ENCODE results near the gene REV1.
A peak's percentile ranks its signal among the peaks of the same experiment; 100 is the strongest.
"Not testable (repeated sequence)": the region's sequence is repeated elsewhere in the genome, so short reads cannot be mapped to it uniquely, and the experiment has no call there.

The REV1 gene

DNA sequence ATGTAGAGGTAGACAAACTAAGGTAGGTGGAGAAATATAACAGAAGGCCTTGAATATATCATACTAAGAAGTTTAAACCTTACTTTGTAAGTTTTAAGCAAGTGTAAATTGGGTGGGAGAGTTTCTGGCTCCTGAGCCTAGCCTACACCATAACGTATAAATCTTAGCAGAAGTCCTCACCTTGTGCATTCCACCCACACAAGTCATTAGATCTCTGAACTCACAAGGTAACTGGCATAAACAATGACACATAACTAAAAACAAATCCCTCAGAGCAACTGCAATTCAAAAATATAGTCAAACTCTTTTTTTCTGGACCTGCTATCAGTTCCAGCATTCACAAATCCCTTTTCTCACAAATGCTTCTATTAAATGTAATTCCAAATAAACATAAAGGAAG lies 9.4 kb downstream of the REV1 start:
- no peaks in the 10 kb centered on the region for H4K20me1 ChIP-seq (ENCODE audit: insufficient read depth, low read length)
- H3F3A ChIP-seq (ENCODE audit: insufficient read depth, low read length): no peaks in the 10 kb centered on the region
- H3K9me3 ChIP-seq (ENCODE audit: low read length): no peaks in the 10 kb centered on the region
- no peaks in the 10 kb centered on the region for H3K27me3 ChIP-seq (ENCODE audit: insufficient read depth, low read length)
- H3K4me1 ChIP-seq (ENCODE audit: insufficient read depth, low read length, severe bottlenecking): peaks cover 49% of the 10 kb centered on the region
- H3K4me3 ChIP-seq (ENCODE audit: low read depth, low read length, poor library complexity, severe bottlenecking): no peak overlapping the region
- no peak overlapping the region for H3K27ac ChIP-seq (ENCODE audit: low read depth, low read length, poor library complexity, severe bottlenecking)
- TF ChIP-seq EZH2 (IDR thresholded peaks at IDR 0.05; ENCODE audit: borderline replicate concordance, low read length): no peak
- no peak overlapping the region for H3K9ac ChIP-seq (ENCODE audit: low read length)
- H3K79me2 ChIP-seq (ENCODE audit: insufficient read depth, low read length): peaks cover 100% of the 10 kb centered on the region
- H3K4me2 ChIP-seq (ENCODE audit: low read length): peak overlapping the region; percentile 16; the same call in 1 of the 2 replicates
- no peak overlapping the region for H2AFZ ChIP-seq (ENCODE audit: low read length)
- no peaks in the 10 kb centered on the region for H3K9me2 ChIP-seq (ENCODE audit: low read depth, low read length)
- peaks cover 6% of the 10 kb centered on the region; the same call in 1 of the 2 replicates for H3K36me3 ChIP-seq (ENCODE audit: insufficient read depth, low read length)

DNA sequence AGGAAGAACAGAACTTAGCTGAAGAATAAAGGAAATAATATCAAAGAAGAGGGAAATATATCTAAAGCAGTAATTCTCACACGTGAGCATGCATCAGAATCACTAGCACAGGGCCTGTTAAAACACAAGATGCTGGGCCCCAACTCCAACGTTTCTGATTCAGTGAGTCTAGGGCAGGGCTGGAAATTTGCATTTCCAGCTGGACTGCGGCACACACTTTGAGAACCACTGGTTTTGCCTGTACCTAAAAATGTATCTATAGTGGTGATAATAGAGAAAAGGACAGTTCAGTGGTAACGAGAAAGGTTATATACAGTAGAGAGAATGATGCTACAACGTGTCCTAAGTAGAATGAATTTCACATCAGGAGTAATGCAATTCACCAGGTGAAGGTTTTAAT lies 11.2 kb downstream of the REV1 start:
- Histone ChIP-seq H4K20me1 (ENCODE audit: insufficient read depth, low read length) (no peaks in the 10 kb centered on the region), H3K9me3 (ENCODE audit: low read length) (no peaks in the 10 kb centered on the region), H3K9ac (ENCODE audit: low read length) (no peak overlapping the region), H3K9me2 (ENCODE audit: low read depth, low read length) (no peaks in the 10 kb centered on the region), H3K4me2 (ENCODE audit: low read length) (peak overlapping the region; percentile 12; the same call in 1 of the 2 replicates), H3K36me3 (ENCODE audit: insufficient read depth, low read length) (peaks cover 6% of the 10 kb centered on the region; the same call in 1 of the 2 replicates), H3K27ac (ENCODE audit: low read depth, low read length, poor library complexity, severe bottlenecking) (peak overlapping the region; percentile 29), H3K27me3 (ENCODE audit: insufficient read depth, low read length) (no peaks in the 10 kb centered on the region), H2AFZ (ENCODE audit: low read length) (no peak overlapping the region), H3K4me1 (ENCODE audit: insufficient read depth, low read length, severe bottlenecking) (peaks cover 32% of the 10 kb centered on the region), H3K4me3 (ENCODE audit: low read depth, low read length, poor library complexity, severe bottlenecking) (no peak overlapping the region), H3K79me2 (ENCODE audit: insufficient read depth, low read length) (peaks cover 99% of the 10 kb centered on the region), H3F3A (ENCODE audit: insufficient read depth, low read length) (no peaks in the 10 kb centered on the region)
- TF ChIP-seq, protein P1, sequence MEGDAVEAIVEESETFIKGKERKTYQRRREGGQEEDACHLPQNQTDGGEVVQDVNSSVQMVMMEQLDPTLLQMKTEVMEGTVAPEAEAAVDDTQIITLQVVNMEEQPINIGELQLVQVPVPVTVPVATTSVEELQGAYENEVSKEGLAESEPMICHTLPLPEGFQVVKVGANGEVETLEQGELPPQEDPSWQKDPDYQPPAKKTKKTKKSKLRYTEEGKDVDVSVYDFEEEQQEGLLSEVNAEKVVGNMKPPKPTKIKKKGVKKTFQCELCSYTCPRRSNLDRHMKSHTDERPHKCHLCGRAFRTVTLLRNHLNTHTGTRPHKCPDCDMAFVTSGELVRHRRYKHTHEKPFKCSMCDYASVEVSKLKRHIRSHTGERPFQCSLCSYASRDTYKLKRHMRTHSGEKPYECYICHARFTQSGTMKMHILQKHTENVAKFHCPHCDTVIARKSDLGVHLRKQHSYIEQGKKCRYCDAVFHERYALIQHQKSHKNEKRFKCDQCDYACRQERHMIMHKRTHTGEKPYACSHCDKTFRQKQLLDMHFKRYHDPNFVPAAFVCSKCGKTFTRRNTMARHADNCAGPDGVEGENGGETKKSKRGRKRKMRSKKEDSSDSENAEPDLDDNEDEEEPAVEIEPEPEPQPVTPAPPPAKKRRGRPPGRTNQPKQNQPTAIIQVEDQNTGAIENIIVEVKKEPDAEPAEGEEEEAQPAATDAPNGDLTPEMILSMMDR (IDR thresholded peaks at IDR 0.05; ENCODE audit: low read length): no peak
- TF ChIP-seq EZH2 (IDR thresholded peaks at IDR 0.05; ENCODE audit: borderline replicate concordance, low read length): no peak

DNA sequence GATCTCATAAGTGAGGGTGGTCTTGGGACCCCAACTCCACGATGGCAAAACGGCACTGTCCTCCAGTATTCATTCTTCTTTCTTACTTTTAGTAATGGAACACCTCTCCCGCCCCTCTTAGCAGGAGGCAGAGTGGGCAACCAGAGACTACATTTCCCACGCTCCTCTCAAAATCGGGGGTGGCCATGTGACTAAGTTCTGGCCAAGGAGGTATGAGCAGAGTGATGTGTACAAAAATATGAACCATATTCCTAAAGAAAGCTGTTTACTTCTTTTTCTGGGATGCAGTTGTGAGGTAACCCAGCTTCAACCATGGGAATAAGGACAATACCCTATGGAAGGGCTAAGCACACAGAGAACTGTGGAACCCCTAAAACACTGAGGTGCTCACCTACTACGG lies 12.8 kb downstream of the REV1 start:
- Histone ChIP-seq H3K79me2 (ENCODE audit: insufficient read depth, low read length) (peaks cover 99% of the 10 kb centered on the region), H3K9me3 (ENCODE audit: low read length) (no peaks in the 10 kb centered on the region), H3K36me3 (ENCODE audit: insufficient read depth, low read length) (peaks cover 3% of the 10 kb centered on the region; the same call in 1 of the 2 replicates), H4K20me1 (ENCODE audit: insufficient read depth, low read length) (no peaks in the 10 kb centered on the region), H3K9ac (ENCODE audit: low read length) (no peak overlapping the region), H3K4me3 (ENCODE audit: low read depth, low read length, poor library complexity, severe bottlenecking) (no peak overlapping the region), H3F3A (ENCODE audit: insufficient read depth, low read length) (no peaks in the 10 kb centered on the region), H3K27me3 (ENCODE audit: insufficient read depth, low read length) (no peaks in the 10 kb centered on the region), H3K27ac (ENCODE audit: low read depth, low read length, poor library complexity, severe bottlenecking) (no peak overlapping the region), H3K4me1 (ENCODE audit: insufficient read depth, low read length, severe bottlenecking) (peaks cover 29% of the 10 kb centered on the region), H2AFZ (ENCODE audit: low read length) (no peak overlapping the region), H3K9me2 (ENCODE audit: low read depth, low read length) (no peaks in the 10 kb centered on the region), H3K4me2 (ENCODE audit: low read length) (no peak overlapping the region)
- TF ChIP-seq, protein P1 (IDR thresholded peaks at IDR 0.05; ENCODE audit: low read length): no peak
- no peak for TF ChIP-seq EZH2 (IDR thresholded peaks at IDR 0.05; ENCODE audit: borderline replicate concordance, low read length)

DNA sequence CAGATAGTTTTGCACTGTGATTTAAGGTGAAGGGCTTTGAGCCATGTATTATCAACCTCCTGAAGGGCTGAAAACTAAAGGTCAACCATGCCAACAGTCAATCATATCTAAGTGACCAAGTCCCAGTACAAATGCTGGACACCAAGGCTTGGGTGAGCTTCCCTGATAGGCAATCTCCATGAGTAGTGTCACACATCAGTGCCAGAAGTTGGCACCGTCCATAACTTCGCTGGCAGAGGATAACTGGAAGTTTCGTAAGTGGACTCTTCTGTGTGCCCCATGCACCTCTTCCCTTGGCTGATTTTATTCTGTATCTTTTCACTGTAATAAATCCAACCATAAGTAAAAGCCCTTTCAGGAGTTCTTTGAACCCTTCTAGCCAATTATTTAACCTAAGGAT lies 13.2 kb downstream of the REV1 start:
- no peak overlapping the region for H3K27ac ChIP-seq (ENCODE audit: low read depth, low read length, poor library complexity, severe bottlenecking)
- no peaks in the 10 kb centered on the region for H4K20me1 ChIP-seq (ENCODE audit: insufficient read depth, low read length)

DNA sequence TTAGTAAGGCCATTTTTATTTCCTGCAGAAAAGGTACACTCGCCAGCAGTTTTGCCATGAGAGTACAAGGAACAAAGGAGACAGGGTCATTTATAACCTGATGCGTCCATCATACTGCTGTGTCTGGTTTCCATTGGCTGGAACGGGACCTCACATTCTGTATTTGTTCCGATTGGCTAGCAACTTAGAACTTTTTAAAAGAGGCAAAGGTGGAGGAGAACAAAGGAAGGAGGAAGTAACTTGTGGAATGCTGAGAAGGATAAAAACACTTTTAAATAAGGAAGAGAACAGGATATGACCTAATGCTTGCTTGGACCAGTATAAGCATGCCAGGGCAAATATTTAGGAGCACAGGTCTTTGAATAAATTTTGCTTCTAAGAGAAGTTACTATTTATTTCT lies 14.7 kb downstream of the REV1 start:
- not testable (repeated sequence) for H3K9me3 ChIP-seq (ENCODE audit: low read length); H3F3A ChIP-seq (ENCODE audit: insufficient read depth, low read length); H4K20me1 ChIP-seq (ENCODE audit: insufficient read depth, low read length); H3K9ac ChIP-seq (ENCODE audit: low read length); H3K4me3 ChIP-seq (ENCODE audit: low read depth, low read length, poor library complexity, severe bottlenecking); H3K27ac ChIP-seq (ENCODE audit: low read depth, low read length, poor library complexity, severe bottlenecking); H2AFZ ChIP-seq (ENCODE audit: low read length); H3K4me2 ChIP-seq (ENCODE audit: low read length); H3K9me2 ChIP-seq (ENCODE audit: low read depth, low read length); H3K27me3 ChIP-seq (ENCODE audit: insufficient read depth, low read length)
- peaks cover 15% of the 10 kb centered on the region for H3K36me3 ChIP-seq (ENCODE audit: insufficient read depth, low read length)
- peaks cover 19% of the 10 kb centered on the region for H3K4me1 ChIP-seq (ENCODE audit: insufficient read depth, low read length, severe bottlenecking)
- H3K79me2 ChIP-seq (ENCODE audit: insufficient read depth, low read length): peaks cover 99% of the 10 kb centered on the region

More for the DNA sequence above, 13.2 kb downstream of the REV1 start:
- H3K9ac ChIP-seq (ENCODE audit: low read length): no peak overlapping the region
- no peaks in the 10 kb centered on the region for H3K9me2 ChIP-seq (ENCODE audit: low read depth, low read length)
- no peaks in the 10 kb centered on the region for H3K27me3 ChIP-seq (ENCODE audit: insufficient read depth, low read length)
- H3F3A ChIP-seq (ENCODE audit: insufficient read depth, low read length): no peaks in the 10 kb centered on the region
- H3K9me3 ChIP-seq (ENCODE audit: low read length): no peaks in the 10 kb centered on the region
- TF ChIP-seq EZH2 (IDR thresholded peaks at IDR 0.05; ENCODE audit: borderline replicate concordance, low read length): no peak
- TF ChIP-seq, protein P1 (IDR thresholded peaks at IDR 0.05; ENCODE audit: low read length): no peak
- H3K79me2 ChIP-seq (ENCODE audit: insufficient read depth, low read length): peaks cover 99% of the 10 kb centered on the region
- no peak overlapping the region for H3K4me2 ChIP-seq (ENCODE audit: low read length)
- peaks cover under 1% of the 10 kb centered on the region; the same call in 1 of the 2 replicates for H3K36me3 ChIP-seq (ENCODE audit: insufficient read depth, low read length)
- H2AFZ ChIP-seq (ENCODE audit: low read length): no peak overlapping the region
- H3K4me1 ChIP-seq (ENCODE audit: insufficient read depth, low read length, severe bottlenecking): peaks cover 29% of the 10 kb centered on the region
- H3K4me3 ChIP-seq (ENCODE audit: low read depth, low read length, poor library complexity, severe bottlenecking): no peak overlapping the region

Measured in OCI-LY1 (cell line).